Measurements from ENCODE around the gene PKD2L2. TPM values are rescaled to one million over a fixed set of nuclear protein-coding genes. Genes with fewer than 3 reads are reported as not detected.
A peak's percentile ranks its signal among the peaks of the same experiment; 100 is the strongest.

The PKD2L2 gene
- total and polyA plus RNA-seq, 9 of the 15 experiments (the other 6 are each of a cell fraction or from before 2014, with no cell fraction given), result 0.08 to 0.25 (median 0.11) TPM; not detected in 5

DNA sequence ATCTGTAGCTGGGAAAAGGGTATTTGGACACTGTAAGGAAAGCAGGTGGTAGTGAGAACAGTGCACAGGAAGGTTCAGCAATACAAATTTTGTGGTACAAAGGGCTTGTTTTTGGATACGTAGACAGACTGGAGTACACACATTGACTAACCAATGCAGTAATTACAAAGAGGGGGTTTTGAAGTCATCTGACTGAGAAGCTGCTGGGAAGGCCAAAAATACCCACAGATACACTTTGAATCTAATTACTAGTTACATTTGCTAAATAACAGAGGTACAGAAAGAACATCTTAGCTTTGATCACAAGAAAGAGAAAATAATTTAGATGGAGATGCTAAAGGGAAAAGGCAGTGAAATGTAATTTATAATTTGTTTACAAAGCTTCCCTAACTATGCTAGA lies 45.9 kb downstream of the PKD2L2 start:
- ATAC-seq (no peak), DNase-seq (ENCODE audit: extremely low read depth in 1 of 4, low spot score in 3 of 4) (no peak), FAIRE-seq (no peak)
- Histone ChIP-seq H3K36me3 (ENCODE audit: control insufficient read depth, insufficient read depth, low read length) (peaks cover 28% of the 10 kb centered on the region), H4K20me1 (replicated peaks; ENCODE audit: control insufficient read depth, insufficient read depth, low read length) (no peaks in the 10 kb centered on the region), H3K4me2 (ENCODE audit: insufficient read depth, low read length) (no peak overlapping the region), H3K27ac (ENCODE audit: extremely low read depth, low read depth, low read length) (no peak overlapping the region), H3K9ac (ENCODE audit: insufficient read depth in 1 of 2, low read depth in 2 of 2, low read length in 2 of 2) (no peak overlapping the region), H3K79me2 (ENCODE audit: control insufficient read depth, insufficient read depth, low read length) (no peaks in the 10 kb centered on the region), H3K27me3 (ENCODE audit: control insufficient read depth in 2 of 2, insufficient read depth in 2 of 2, low read length in 2 of 2) (no peaks in the 10 kb centered on the region), H3K9me3 (replicated peaks; ENCODE audit: control insufficient read depth, insufficient read depth, low read depth, low read length) (no peaks in the 10 kb centered on the region), H3K4me3 (no peak overlapping the region), H3K9me1 (ENCODE audit: control insufficient read depth, insufficient read depth, low read length) (no peaks in the 10 kb centered on the region), H2AFZ (ENCODE audit: low read depth, low read length) (no peak overlapping the region), H3K4me1 (replicated peaks in 1 of 2; ENCODE audit: control insufficient read depth in 2 of 2, insufficient read depth in 2 of 2, low read length in 2 of 2) (no peaks in the 10 kb centered on the region)
- no TSS peak for BruUV-seq (replicated peaks)
- in situ Hi-C loops (cut with MboI) (no loop called here), intact Hi-C loops (cut with micrococcal nuclease) (no loop called here)
- 94% methylated on average over 1 of the region's 1 CpG for WGBS (ENCODE audit: insufficient coverage, low coverage, missing lambda C conversion rate)
- TF ChIP-seq, protein P1, sequence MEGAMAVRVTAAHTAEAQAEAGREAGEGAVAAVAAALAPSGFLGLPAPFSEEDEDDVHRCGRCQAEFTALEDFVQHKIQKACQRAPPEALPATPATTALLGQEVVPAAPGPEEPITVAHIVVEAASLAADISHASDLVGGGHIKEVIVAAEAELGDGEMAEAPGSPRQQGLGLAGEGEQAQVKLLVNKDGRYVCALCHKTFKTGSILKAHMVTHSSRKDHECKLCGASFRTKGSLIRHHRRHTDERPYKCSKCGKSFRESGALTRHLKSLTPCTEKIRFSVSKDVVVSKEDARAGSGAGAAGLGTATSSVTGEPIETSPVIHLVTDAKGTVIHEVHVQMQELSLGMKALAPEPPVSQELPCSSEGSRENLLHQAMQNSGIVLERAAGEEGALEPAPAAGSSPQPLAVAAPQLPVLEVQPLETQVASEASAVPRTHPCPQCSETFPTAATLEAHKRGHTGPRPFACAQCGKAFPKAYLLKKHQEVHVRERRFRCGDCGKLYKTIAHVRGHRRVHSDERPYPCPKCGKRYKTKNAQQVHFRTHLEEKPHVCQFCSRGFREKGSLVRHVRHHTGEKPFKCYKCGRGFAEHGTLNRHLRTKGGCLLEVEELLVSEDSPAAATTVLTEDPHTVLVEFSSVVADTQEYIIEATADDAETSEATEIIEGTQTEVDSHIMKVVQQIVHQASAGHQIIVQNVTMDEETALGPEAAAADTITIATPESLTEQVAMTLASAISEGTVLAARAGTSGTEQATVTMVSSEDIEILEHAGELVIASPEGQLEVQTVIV (CRISPR knock-in tag; IDR thresholded peaks at IDR 0.05; ENCODE audit: borderline replicate concordance), result no peak
- TF ChIP-seq POLR2AphosphoS2 (IDR thresholded peaks at IDR 0.05; ENCODE audit: low read length), result 0 out of 2 replicates have a peak, but pooled peaks have one; percentile 15
- POLR2A ChIA-PET, result interaction anchor here (1.4 to 1.8 kb wide), 3 partner anchors 13 to 191 kb away, joined by 3 to 7 read pairs (median 4); no protein-coding TSS in a partner anchor
- CTCF ChIA-PET (ENCODE audit: low intra/inter-chr PET ratio), result no interaction called here

DNA sequence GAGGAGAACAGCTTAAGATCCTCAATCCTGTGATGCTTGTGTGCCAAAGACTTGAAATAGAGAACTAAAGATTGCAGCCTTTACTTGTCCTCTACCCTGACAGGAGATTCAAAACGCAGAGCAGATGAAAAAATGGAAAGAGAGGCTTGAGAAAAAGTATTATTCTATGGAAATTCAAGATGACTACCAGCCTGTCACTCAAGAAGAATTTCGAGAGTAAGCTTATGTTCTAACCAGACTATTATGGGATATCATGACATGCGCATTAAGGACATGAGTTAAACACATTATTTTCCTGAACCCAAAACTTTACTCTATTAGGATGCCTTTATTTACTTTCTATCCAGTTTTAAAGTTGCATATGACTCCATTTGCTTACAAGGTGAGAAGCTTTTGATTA lies 46.4 kb downstream of the PKD2L2 start:
- no peaks in the 10 kb centered on the region for H3K27me3 ChIP-seq (ENCODE audit: control insufficient read depth in 2 of 2, insufficient read depth in 2 of 2, low read length in 2 of 2)
- in situ Hi-C loops (cut with MboI), result no loop called here
- H3K4me1 ChIP-seq (replicated peaks in 1 of 2; ENCODE audit: control insufficient read depth in 2 of 2, insufficient read depth in 2 of 2, low read length in 2 of 2), result no peaks in the 10 kb centered on the region
- ChIA-PET CTCF (ENCODE audit: low intra/inter-chr PET ratio) (no interaction called here), POLR2A (interaction anchor here (0.9 to 1.8 kb wide), 5 partner anchors 14 to 196 kb away, joined by 3 to 7 read pairs (median 4); no protein-coding TSS in a partner anchor)
- no peaks in the 10 kb centered on the region for H3K79me2 ChIP-seq (ENCODE audit: control insufficient read depth, insufficient read depth, low read length)
- TF ChIP-seq, protein P2, sequence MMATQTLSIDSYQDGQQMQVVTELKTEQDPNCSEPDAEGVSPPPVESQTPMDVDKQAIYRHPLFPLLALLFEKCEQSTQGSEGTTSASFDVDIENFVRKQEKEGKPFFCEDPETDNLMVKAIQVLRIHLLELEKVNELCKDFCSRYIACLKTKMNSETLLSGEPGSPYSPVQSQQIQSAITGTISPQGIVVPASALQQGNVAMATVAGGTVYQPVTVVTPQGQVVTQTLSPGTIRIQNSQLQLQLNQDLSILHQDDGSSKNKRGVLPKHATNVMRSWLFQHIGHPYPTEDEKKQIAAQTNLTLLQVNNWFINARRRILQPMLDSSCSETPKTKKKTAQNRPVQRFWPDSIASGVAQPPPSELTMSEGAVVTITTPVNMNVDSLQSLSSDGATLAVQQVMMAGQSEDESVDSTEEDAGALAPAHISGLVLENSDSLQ (IDR thresholded peaks at IDR 0.05), result peak; percentile 71
- TF ChIP-seq, protein P3, sequence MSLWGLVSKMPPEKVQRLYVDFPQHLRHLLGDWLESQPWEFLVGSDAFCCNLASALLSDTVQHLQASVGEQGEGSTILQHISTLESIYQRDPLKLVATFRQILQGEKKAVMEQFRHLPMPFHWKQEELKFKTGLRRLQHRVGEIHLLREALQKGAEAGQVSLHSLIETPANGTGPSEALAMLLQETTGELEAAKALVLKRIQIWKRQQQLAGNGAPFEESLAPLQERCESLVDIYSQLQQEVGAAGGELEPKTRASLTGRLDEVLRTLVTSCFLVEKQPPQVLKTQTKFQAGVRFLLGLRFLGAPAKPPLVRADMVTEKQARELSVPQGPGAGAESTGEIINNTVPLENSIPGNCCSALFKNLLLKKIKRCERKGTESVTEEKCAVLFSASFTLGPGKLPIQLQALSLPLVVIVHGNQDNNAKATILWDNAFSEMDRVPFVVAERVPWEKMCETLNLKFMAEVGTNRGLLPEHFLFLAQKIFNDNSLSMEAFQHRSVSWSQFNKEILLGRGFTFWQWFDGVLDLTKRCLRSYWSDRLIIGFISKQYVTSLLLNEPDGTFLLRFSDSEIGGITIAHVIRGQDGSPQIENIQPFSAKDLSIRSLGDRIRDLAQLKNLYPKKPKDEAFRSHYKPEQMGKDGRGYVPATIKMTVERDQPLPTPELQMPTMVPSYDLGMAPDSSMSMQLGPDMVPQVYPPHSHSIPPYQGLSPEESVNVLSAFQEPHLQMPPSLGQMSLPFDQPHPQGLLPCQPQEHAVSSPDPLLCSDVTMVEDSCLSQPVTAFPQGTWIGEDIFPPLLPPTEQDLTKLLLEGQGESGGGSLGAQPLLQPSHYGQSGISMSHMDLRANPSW (CRISPR knock-in tag; IDR thresholded peaks at IDR 0.05), result no peak
- H3K4me3 ChIP-seq, result no peak overlapping the region
- no peak overlapping the region for H2AFZ ChIP-seq (ENCODE audit: low read depth, low read length)
- no peak overlapping the region for H3K9ac ChIP-seq (ENCODE audit: insufficient read depth in 1 of 2, low read depth in 2 of 2, low read length in 2 of 2)
- H3K27ac ChIP-seq (ENCODE audit: extremely low read depth, low read depth, low read length), result no peak overlapping the region
- DNase-seq (ENCODE audit: extremely low read depth in 1 of 4, low spot score in 3 of 4) (no peak), FAIRE-seq (no peak), ATAC-seq (no peak)
- no peaks in the 10 kb centered on the region for H3K9me3 ChIP-seq (replicated peaks; ENCODE audit: control insufficient read depth, insufficient read depth, low read depth, low read length)
- TSS peak; percentile 8 for BruUV-seq (replicated peaks)
- 65% methylated on average over 3 of the region's 3 CpGs for WGBS (ENCODE audit: insufficient coverage, low coverage, missing lambda C conversion rate)
- H3K36me3 ChIP-seq (ENCODE audit: control insufficient read depth, insufficient read depth, low read length), result peaks cover 34% of the 10 kb centered on the region
- intact Hi-C loops (cut with micrococcal nuclease), result no loop called here
- H3K4me2 ChIP-seq (ENCODE audit: insufficient read depth, low read length), result no peak overlapping the region
- H3K9me1 ChIP-seq (ENCODE audit: control insufficient read depth, insufficient read depth, low read length), result no peaks in the 10 kb centered on the region
- no peaks in the 10 kb centered on the region for H4K20me1 ChIP-seq (replicated peaks; ENCODE audit: control insufficient read depth, insufficient read depth, low read length)
